ENCODE data around the gene ICAM5.

- TF ChIP-seq MAX (IDR thresholded peaks at IDR 0.05) (no peak), TEAD4 (IDR thresholded peaks at IDR 0.05) (no peak), YY1 (IDR thresholded peaks at IDR 0.05; ENCODE audit: low read depth) (no peak), TAF1 (IDR thresholded peaks at IDR 0.05; ENCODE audit: low read depth) (no peak), EP300 (IDR thresholded peaks at IDR 0.05; ENCODE audit: borderline replicate concordance) (no peak), EGR1 (IDR thresholded peaks at IDR 0.05) (no peak), RAD21 (IDR thresholded peaks at IDR 0.05; ENCODE audit: low read depth) (no peak), CEBPB (IDR thresholded peaks at IDR 0.05) (no peak), REST (IDR thresholded peaks at IDR 0.05; ENCODE audit: low read depth) (no peak), TCF12 (IDR thresholded peaks at IDR 0.05; ENCODE audit: low read depth) (no peak)
Measured at GRCh38 chr19:10256551-10256950, 33.2 kb upstream of the ICAM5 start.

All from Ishikawa (cell line).